GM18526 (cell line): ENCODE measurements around the gene PCDHGA10.

ENCODE experiments used
- POLR2A ChIP-seq: IDR thresholded peaks from 3 replicates; pipeline ENCODE4 v1.6.1; 2011; ENCODE audit not compliant: insufficient read length; ENCODE audit errors: extremely low read depth

PCDHGA10 gene

GRCh38 chr5:141412854-141413539, at the start of gene PCDHGA10:
Gene PCDHGA10 (plus strand): TSS chr5:141412987. CDS start chr5:141413176, 189 bp downstream.
- no peak for TF ChIP-seq POLR2A

GRCh38 chr5:141363952-141364660, 48.7 kb upstream of the PCDHGA10 start, which contains the start of gene PCDHGA5:
Gene PCDHGA5 (plus strand): TSS chr5:141364162. CDS start chr5:141364331, 169 bp downstream.
- no peak for TF ChIP-seq POLR2A

- no peak for TF ChIP-seq POLR2A
Measured at GRCh38 chr5:141366016-141366896, 46.5 kb upstream of the PCDHGA10 start.

GRCh38 chr5:141369994-141370848, 42.6 kb upstream of the PCDHGA10 start, which contains the start of gene PCDHGB3:
Gene PCDHGB3 (plus strand): TSS chr5:141370242. CDS start chr5:141370395, 153 bp downstream.
- no peak for TF ChIP-seq POLR2A

- no peak for TF ChIP-seq POLR2A
Measured at GRCh38 chr5:141371572-141372475, 41.0 kb upstream of the PCDHGA10 start.

- TF ChIP-seq POLR2A = no peak
Measured at GRCh38 chr5:141373673-141374317, 39.0 kb upstream of the PCDHGA10 start, which contains the start of gene PCDHGA6. Gene PCDHGA6 (plus strand): TSS chr5:141373891. CDS start chr5:141374084, 193 bp downstream.

- TF ChIP-seq POLR2A = no peak
Measured at GRCh38 chr5:141374627-141375026, 38.2 kb upstream of the PCDHGA10 start.

GRCh38 chr5:141382469-141383294, 30.1 kb upstream of the PCDHGA10 start, which contains the start of gene PCDHGA7:
Gene PCDHGA7 (plus strand): TSS chr5:141382742. CDS start chr5:141382900, 158 bp downstream.
- no peak for TF ChIP-seq POLR2A

GRCh38 chr5:141383345-141383744, 29.4 kb upstream of the PCDHGA10 start:
- TF ChIP-seq POLR2A = no peak

- TF ChIP-seq POLR2A = no peak
Measured at GRCh38 chr5:141384471-141385267, 28.1 kb upstream of the PCDHGA10 start.
